K562 (cell line): ENCODE results near the gene BGLAP. TPM values are rescaled to one million over a fixed set of nuclear protein-coding genes. Genes with fewer than 3 reads are reported as not detected.

Experiments
- CHD2 ChIP-seq: IDR thresholded peaks from 2 replicates; pipeline ENCODE4 v1.6.1; 2011; ENCODE audit warnings: low read depth, low read length
- CREM ChIP-seq: IDR thresholded peaks from 2 replicates; pipeline ENCODE4 v1.6.1; 2014; ENCODE audit warnings: antibody characterized with exemption, low read depth
- E2F1 ChIP-seq: sonication (generic); formaldehyde crosslinking; IDR thresholded peaks from 2 replicates; pipeline ENCODE4 v1.8.1; 2023; ENCODE audit warnings: mild to moderate bottlenecking, missing genetic modification reagents, moderate library complexity
- EGR1 ChIP-seq: fragments of 450-650 bp; conservative IDR thresholded peaks from 2 replicates; pipeline ENCODE4 v1.6.1; 2017; ENCODE audit warnings: mild to moderate bottlenecking
- FIP1L1 ChIP-seq: fragments of 200-400 bp; formaldehyde crosslinking; IDR thresholded peaks from 2 replicates; pipeline ENCODE4 v1.6.1; 2018; ENCODE audit warnings: mild to moderate bottlenecking, low read depth, low read length; ENCODE audit not compliant: poor library complexity, severe bottlenecking
- FOXA1 ChIP-seq: fragments of 450-650 bp; IDR thresholded peaks from 2 replicates; pipeline ENCODE4 v1.6.1; 2016; ENCODE audit warnings: mild to moderate bottlenecking, borderline replicate concordance
- HDAC6 ChIP-seq: IDR thresholded peaks from 2 replicates; pipeline ENCODE4 v1.6.1; 2012; ENCODE audit warnings: low read depth, mild to moderate bottlenecking, control low read depth, inconsistent platforms, low read length, moderate library complexity
- HEY1 ChIP-seq: fragments of 250-450 bp; sonication (Bioruptor Pico); IDR thresholded peaks from 2 replicates; pipeline ENCODE4 v1.5.0; 2020; ENCODE audit warnings: mild to moderate bottlenecking, moderate library complexity, borderline replicate concordance
- HOXB6 ChIP-seq: fragments of 250-450 bp; sonication (Bioruptor Pico); IDR thresholded peaks from 2 replicates; pipeline ENCODE4 v1.5.1; 2022; ENCODE audit warnings: mild to moderate bottlenecking, borderline replicate concordance
- LARP7 ChIP-seq: fragments of 450-650 bp; IDR thresholded peaks from 2 replicates; pipeline ENCODE4 v1.6.1; 2016
- LCOR ChIP-seq: sonication (generic); formaldehyde crosslinking; IDR thresholded peaks from 2 replicates; pipeline ENCODE4 v1.8.0; 2022; ENCODE audit warnings: mild to moderate bottlenecking, missing genetic modification reagents
- MLLT1 ChIP-seq, 2 experiments: fragments of 450-650 bp; IDR thresholded peaks; 2 replicates each; pipeline ENCODE4 v1.6.1; 2016
- NR2C2 ChIP-seq, 2 experiments: fragments of 200-800 bp in 1 of 2; sonication (Bioruptor generic) in 1 of 2; sonication (generic) in 1 of 2; formaldehyde crosslinking in 1 of 2; IDR thresholded peaks; 2 replicates each; pipeline versions ENCODE4 v1.6.1 to v1.8.0; 2016 to 2022; ENCODE audit warnings: mild to moderate bottlenecking in 1 of 2, missing compliant biosample characterization in 1 of 2, missing genetic modification characterization in 1 of 2, missing genetic modification reagents in 1 of 2
- SP2 ChIP-seq: IDR thresholded peaks from 2 replicates; pipeline ENCODE4 v1.6.1; 2011; ENCODE audit warnings: mild to moderate bottlenecking, low read depth, low read length, moderate library complexity; ENCODE audit not compliant: poor library complexity, severe bottlenecking; ENCODE audit errors: extremely low read depth
- THRA ChIP-seq: fragments of 450-650 bp; IDR thresholded peaks from 2 replicates; pipeline ENCODE4 v1.6.1; 2017; ENCODE audit warnings: mild to moderate bottlenecking, moderate library complexity
- TRIM25 ChIP-seq: fragments of 450-650 bp; IDR thresholded peaks from 2 replicates; pipeline ENCODE4 v1.7.0; 2016; ENCODE audit warnings: borderline replicate concordance
- ZBTB2 ChIP-seq: fragments of 450-650 bp; IDR thresholded peaks from 2 replicates; pipeline ENCODE4 v1.6.1; 2016; ENCODE audit warnings: antibody characterized with exemption
- ZKSCAN3 ChIP-seq: fragments of 250-450 bp; sonication (Bioruptor Pico); IDR thresholded peaks from 2 replicates; pipeline ENCODE4 v1.4.0; 2020
- ZNF76 ChIP-seq: fragments of 250-450 bp; sonication (Bioruptor Pico); IDR thresholded peaks from 2 replicates; pipeline ENCODE4 v1.4.0; 2020; ENCODE audit warnings: mild to moderate bottlenecking, moderate library complexity, borderline replicate concordance
- polyA plus RNA-seq, 8 experiments: library from polyadenylated mRNA; depleted of rRNA in 4 of 8; stranded (reverse) in 5 of 8; unstranded in 3 of 8; fragments of >200 nt; fragmentation: Nextera tagmentation in 2 of 8; fragmentation: Illumina TruSeq in 1 of 8; extraction: Ambion mirVana in 2 of 8; extraction: Trizol in 1 of 8; gene quantifications; 2 replicates each; pipeline versions ENCODE4 v1.2.1 to v1.2.3, GENCODE V29; 2011 to 2014; ENCODE audit warnings: inconsistent platforms in 1 of 8, missing spikeins in 1 of 8
- total RNA-seq, 7 experiments: library from RNA; depleted of rRNA in 6 of 7; stranded (reverse); fragments of >200 nt in 6 of 7; fragmentation: Illumina TruSeq in 2 of 7; extraction: Trizol in 2 of 7; gene quantifications; 2 replicates each; pipeline versions ENCODE4 v1.2.1 to v1.2.3, GENCODE V29; 2011 to 2021; ENCODE audit warnings: low replicate concordance in 1 of 7

Gene BGLAP
- total and polyA plus RNA-seq, 9 of the 15 experiments (the other 6 are each of a cell fraction or from before 2014, with no cell fraction given): 0.15 to 1.4 (median 0.28) TPM; not detected in 3

GRCh38 chr1:156281693-156282478 is 39.9 kb downstream of the BGLAP start (continued):
- TF ChIP-seq FIP1L1 (no peak), ZKSCAN3 (CRISPR knock-in tag) (no peak), NR2C2 (CRISPR knock-in tag; IDR thresholded peaks at IDR 0.05) (no peak), NR2C2 (tag; IDR thresholded peaks at IDR 0.05) (0 out of 2 replicates have a peak, but pooled peaks have one; percentile 12), LCOR (CRISPR knock-in tag) (0 out of 2 replicates have a peak, but pooled peaks have one; percentile 14), CHD2 (no peak), HEY1 (no peak), E2F1 (no peak), MLLT1 (IDR thresholded peaks at IDR 0.05) (0 out of 4 replicates have a peak, but pooled peaks of 1 of the 2 experiments have one; percentile 21), ZNF76 (CRISPR knock-in tag) (no peak), ZBTB2 (0 out of 2 replicates have a peak, but pooled peaks have one; percentile 56), SP2 (no peak), CREM (no peak), FOXA1 (no peak), EGR1 (peak; percentile 79), LARP7 (peak; percentile 45; the same call in 1 of the 2 replicates), TRIM25 (peak; percentile 91; the same call in 1 of the 2 replicates), HDAC6 (no peak), THRA (no peak), HOXB6 (CRISPR knock-in tag) (no peak)
